Heart left ventricle (tissue), 13 donors: ENCODE results near the gene MITF.

Experiments
- POLR2A ChIP-seq, 2 donors: fragments of 450-650 bp; IDR thresholded peaks; one replicate each; pipeline ENCODE4 v1.6.1; 2017; ENCODE audit warnings: antibody characterized with exemption in 2 of 2, mild to moderate bottlenecking in 2 of 2, moderate library complexity in 2 of 2
- TF ChIP-seq, protein P1 (sequence below), 12 donors: fragments of 200-600 bp; sonication (generic) in 4 of 12; IDR thresholded peaks; one replicate each; pipeline versions ENCODE4 v1.5.0 to v1.8.0; 2018 to 2022; ENCODE audit warnings: antibody characterized with exemption in 12 of 12, mild to moderate bottlenecking in 5 of 12
- donor health status: ischemic (EF 13 %, LVEDD 7.1; RV severe dilation, severe dysfunction).
- donor health status: DM: no; HTN: yes; CAD: no.
- donor health status: DM: no; HTN: no; CAD: no.
- donor health status: ischemic (EF 25% LVEDD 6.9; RV normal size, moderate dysfunction).
- donor health status: ischemic (EF 25% LVEDD 5.7; RV mildly dilated, moderate dysfunction).
- donor health status: ischemic (EF 35%, LVEDD 5.7; RV mildly dilated, moderate dysfunction).
- donor health status: nonischemic (EF 11% LVEDD 7.7; RV severe dilation, severe dysfunction).
- donor health status: DM: yes; HTN: yes; CAD: no.
- donor health status: PGD.
- donor health status: ischemic (EF 29% LVEDD 5.4; RV normal size, mild dysfunction).
- donor health status: nonischemic (EF 23%, LVEDD 6.1; RV moderate dilation, normal function).

DNA sequence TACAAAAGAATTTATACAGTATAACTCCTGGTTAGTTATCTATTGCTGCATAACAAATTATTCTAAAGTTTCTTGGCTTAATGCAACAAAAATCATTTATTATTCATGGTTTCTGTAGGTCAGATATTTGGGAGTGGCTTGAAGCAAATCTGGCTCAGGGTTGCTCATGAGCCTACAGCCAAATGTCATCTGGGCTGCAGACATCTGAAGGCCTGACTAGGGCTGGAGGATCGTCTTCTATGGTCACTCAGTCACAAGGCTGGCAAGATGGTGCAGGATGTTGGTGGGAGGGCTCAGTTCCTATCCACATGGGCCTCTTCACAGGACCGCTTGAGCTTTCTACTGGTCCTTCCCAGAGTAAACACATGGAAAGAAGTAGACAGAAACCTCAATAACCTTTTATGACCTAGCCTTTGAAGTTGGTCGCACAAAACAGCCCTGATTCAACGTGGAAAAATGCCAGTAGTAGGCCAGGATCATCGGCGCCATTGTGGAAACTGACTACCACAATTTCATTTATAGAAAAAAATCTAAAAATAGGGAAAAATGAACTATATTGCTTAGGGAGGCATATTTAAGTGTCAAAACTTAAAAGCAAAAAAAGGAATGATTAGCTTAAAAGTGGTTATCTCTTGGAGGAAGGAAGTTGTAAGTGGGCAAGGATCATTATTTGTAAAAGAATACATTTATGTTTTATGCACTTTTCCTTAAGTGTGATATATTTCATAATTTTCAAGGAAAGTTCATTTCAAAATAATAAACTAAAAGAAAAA, 9.9 kb upstream of the MITF start:
- TF ChIP-seq, protein P1, sequence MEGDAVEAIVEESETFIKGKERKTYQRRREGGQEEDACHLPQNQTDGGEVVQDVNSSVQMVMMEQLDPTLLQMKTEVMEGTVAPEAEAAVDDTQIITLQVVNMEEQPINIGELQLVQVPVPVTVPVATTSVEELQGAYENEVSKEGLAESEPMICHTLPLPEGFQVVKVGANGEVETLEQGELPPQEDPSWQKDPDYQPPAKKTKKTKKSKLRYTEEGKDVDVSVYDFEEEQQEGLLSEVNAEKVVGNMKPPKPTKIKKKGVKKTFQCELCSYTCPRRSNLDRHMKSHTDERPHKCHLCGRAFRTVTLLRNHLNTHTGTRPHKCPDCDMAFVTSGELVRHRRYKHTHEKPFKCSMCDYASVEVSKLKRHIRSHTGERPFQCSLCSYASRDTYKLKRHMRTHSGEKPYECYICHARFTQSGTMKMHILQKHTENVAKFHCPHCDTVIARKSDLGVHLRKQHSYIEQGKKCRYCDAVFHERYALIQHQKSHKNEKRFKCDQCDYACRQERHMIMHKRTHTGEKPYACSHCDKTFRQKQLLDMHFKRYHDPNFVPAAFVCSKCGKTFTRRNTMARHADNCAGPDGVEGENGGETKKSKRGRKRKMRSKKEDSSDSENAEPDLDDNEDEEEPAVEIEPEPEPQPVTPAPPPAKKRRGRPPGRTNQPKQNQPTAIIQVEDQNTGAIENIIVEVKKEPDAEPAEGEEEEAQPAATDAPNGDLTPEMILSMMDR (IDR thresholded peaks at IDR 0.05): no peak
- no peak for TF ChIP-seq POLR2A (IDR thresholded peaks at IDR 0.05)
